PC-3 (cell line): ENCODE data around the gene USP4. TPM values are rescaled to one million over a fixed set of nuclear protein-coding genes. Genes with fewer than 3 reads are reported as not detected.
A peak's percentile ranks its signal among the peaks of the same experiment; 100 is the strongest.

Experiments used
- ATAC-seq: fragments of 200-7000 bp; cut with Tn5 transposase; 2 replicates; pipeline ENCODE4 v1.9.1; 2020; ENCODE audit warnings: mild to moderate bottlenecking, moderate library complexity
- BruUV-seq: library from RNA; stranded (reverse); fragments of 400-500 nt; replicated peaks from 2 replicates; lab custom pipeline; 2021; lab: Mats Ljungman, UMichigan
- CTCF ChIA-PET: fragments of 300-600 bp; sonication (Branson Sonifier 250); formaldehyde crosslinking; loops from one replicate; lab custom pipeline; 2022; ENCODE audit warnings: antibody characterized with exemption; lab: Charles Lee
- POLR2A ChIA-PET: fragments of 300-600 bp; sonication (Branson Sonifier 250); formaldehyde crosslinking; loops from one replicate; lab custom pipeline; 2022; ENCODE audit warnings: antibody characterized with exemption; ENCODE audit not compliant: unreplicated experiment; lab: Charles Lee
- DNase-seq: peaks from one replicate; pipeline ENCODE4 v3.0.0-alpha.2; 2015
- H2AFZ ChIP-seq: fragments of 300-600 bp; sonication (generic); 2 replicates; pipeline ENCODE4 v1.6.0; 2016; ENCODE audit warnings: antibody characterized with exemption, low read length
- H3F3A ChIP-seq: fragments of 300-600 bp; sonication (generic); one replicate; pipeline ENCODE4 v1.6.0; 2017; ENCODE audit warnings: antibody characterized with exemption, low read length, control low read depth, mild to moderate bottlenecking; ENCODE audit not compliant: unreplicated experiment
- H3K27ac ChIP-seq: fragments of 300-600 bp; sonication (generic); 2 replicates; pipeline ENCODE4 v1.5.1; 2016; ENCODE audit warnings: mild to moderate bottlenecking, low read length
- H3K27me3 ChIP-seq: fragments of 300-600 bp; sonication (generic); 2 replicates; pipeline ENCODE4 v1.6.1; 2016; ENCODE audit warnings: low read length, mixed read lengths
- H3K36me3 ChIP-seq: fragments of 300-600 bp; sonication (generic); 2 replicates; pipeline ENCODE4 v1.6.1; 2016; ENCODE audit warnings: low read depth, mixed run types, low read length, mixed read lengths
- H3K4me1 ChIP-seq: fragments of 300-600 bp; sonication (generic); 2 replicates; pipeline ENCODE4 v1.5.1; 2016; ENCODE audit warnings: low read length; ENCODE audit not compliant: insufficient read depth
- H3K4me2 ChIP-seq: fragments of 300-600 bp; sonication (generic); 2 replicates; pipeline ENCODE4 v1.6.0; 2016; ENCODE audit warnings: low read length
- H3K4me3 ChIP-seq: fragments of 300-600 bp; sonication (generic); 2 replicates; pipeline ENCODE4 v1.5.1; 2016; ENCODE audit warnings: mild to moderate bottlenecking, low read length, mixed read lengths
- H3K79me2 ChIP-seq: fragments of 300-600 bp; sonication (generic); 2 replicates; pipeline ENCODE4 v1.6.1; 2017; ENCODE audit warnings: low read length, mixed read lengths
- H3K9ac ChIP-seq: fragments of 300-600 bp; sonication (generic); 2 replicates; pipeline ENCODE4 v1.6.0; 2016; ENCODE audit warnings: mild to moderate bottlenecking, low read length
- H3K9me2 ChIP-seq: fragments of 300-600 bp; sonication (generic); replicated peaks from 2 replicates; pipeline ENCODE4 v1.6.1; 2016; ENCODE audit warnings: mixed run types, low read length, mixed read lengths
- H3K9me3 ChIP-seq: fragments of 300-600 bp; sonication (generic); 2 replicates; pipeline ENCODE4 v1.6.1; 2016; ENCODE audit warnings: low read length, mixed read lengths
- H4K20me1 ChIP-seq: fragments of 300-600 bp; sonication (generic); 2 replicates; pipeline ENCODE4 v1.6.1; 2016; ENCODE audit warnings: low read length, mixed read lengths
- CTCF ChIP-seq: fragments of 300-600 bp; sonication (generic); conservative IDR thresholded peaks from 2 replicates; pipeline ENCODE4 v1.5.1; 2017; ENCODE audit warnings: antibody characterized with exemption, low read depth, mild to moderate bottlenecking, low read length
- EZH2 ChIP-seq: fragments of 300-600 bp; sonication (generic); IDR thresholded peaks from one replicate; pipeline ENCODE4 v1.6.1; 2017; ENCODE audit warnings: antibody characterized with exemption, mild to moderate bottlenecking, low read length; ENCODE audit not compliant: unreplicated experiment
- EZH2phosphoT487 ChIP-seq: fragments of 300-600 bp; sonication (generic); IDR thresholded peaks from 2 replicates; pipeline ENCODE4 v1.6.1; 2018; ENCODE audit warnings: mild to moderate bottlenecking, antibody characterized with exemption, low read length, borderline replicate concordance
- intact Hi-C: fragments of 100-400 bp; cut with micrococcal nuclease; formaldehyde crosslinking; loops from 2 replicates; pipeline ENCODE4 v1.9.0; 2023
- total RNA-seq: library from RNA; depleted of rRNA; stranded (reverse); fragments of >200 nt; gene quantifications from 2 replicates; pipeline ENCODE4 v1.2.3, GENCODE V29; 2014

Gene USP4
- total RNA-seq, 1 experiment from 2014 or later: 19.9 TPM

- H3K9ac ChIP-seq: no peak overlapping the region
- no peaks in the 10 kb centered on the region for H3K27me3 ChIP-seq
- no peak for TF ChIP-seq EZH2
- no peak for TF ChIP-seq CTCF
- TF ChIP-seq EZH2phosphoT487: no peak
- H3K4me2 ChIP-seq: no peak overlapping the region
- H3K36me3 ChIP-seq: no peaks in the 10 kb centered on the region
- CTCF ChIA-PET: no interaction called here
- POLR2A ChIA-PET: no interaction called here
- H3K4me3 ChIP-seq: no peak overlapping the region
- H4K20me1 ChIP-seq: no peaks in the 10 kb centered on the region
- peaks cover 26% of the 10 kb centered on the region for H3K79me2 ChIP-seq
- H3K9me2 ChIP-seq: no peaks in the 10 kb centered on the region
- ATAC-seq (no peak), DNase-seq (no peak)
- BruUV-seq: no TSS peak
- H2AFZ ChIP-seq: no peak overlapping the region
- intact Hi-C loops: loop anchor here (5.0 kb wide), 1 partner anchor 171 kb away; the partner anchor contains the start of gene KLHDC8B
- no peak overlapping the region for H3K27ac ChIP-seq
- H3F3A ChIP-seq: peaks cover 10% of the 10 kb centered on the region
- H3K4me1 ChIP-seq: peaks cover 38% of the 10 kb centered on the region
- no peaks in the 10 kb centered on the region for H3K9me3 ChIP-seq
These were observed 3.3 kb upstream of the USP4 start for GRCh38 chr3:49343163-49343562.

- no peak overlapping the region for H2AFZ ChIP-seq
- intact Hi-C loops: loop anchor here (2.0 to 5.0 kb wide), 2 partner anchors 17 to 170 kb away; partner anchors contain the start of genes GPX1 and KLHDC8B
- ChIA-PET CTCF (no interaction called here), POLR2A (no interaction called here)
- no peak overlapping the region for H3K9ac ChIP-seq
- H3K36me3 ChIP-seq: peaks cover 3% of the 10 kb centered on the region; the same call in 1 of the 2 replicates
- no peaks in the 10 kb centered on the region for H3K9me2 ChIP-seq
- BruUV-seq: no TSS peak
- no peak overlapping the region for H3K4me2 ChIP-seq
- H4K20me1 ChIP-seq: no peaks in the 10 kb centered on the region
- H3F3A ChIP-seq: peaks cover 10% of the 10 kb centered on the region
- H3K27me3 ChIP-seq: no peaks in the 10 kb centered on the region
- H3K4me3 ChIP-seq: no peak overlapping the region
- peaks cover 34% of the 10 kb centered on the region for H3K4me1 ChIP-seq
- DNase-seq: no peak
- no peak overlapping the region for H3K27ac ChIP-seq
- TF ChIP-seq CTCF: no peak
- TF ChIP-seq EZH2: no peak
- TF ChIP-seq EZH2phosphoT487: no peak
- H3K9me3 ChIP-seq: no peaks in the 10 kb centered on the region
- ATAC-seq: no peak
- H3K79me2 ChIP-seq: peaks cover 37% of the 10 kb centered on the region
These were observed 2.1 kb upstream of the USP4 start for GRCh38 chr3:49341996-49342395.

GRCh38 chr3:49339581-49339940 is 292 bp downstream of the USP4 start:
- CTCF ChIA-PET: interaction anchor here (0.6 to 2.2 kb wide), 4 partner anchors 21 to 169 kb away, joined by 4 to 11 read pairs (median 4); partner anchors contain the start of gene KLHDC8B
- Histone ChIP-seq H3K4me2 (peak overlapping the region; percentile 96), H3K4me3 (peak overlapping the region; percentile 88), H3K27ac (peak overlapping the region; percentile 32), H4K20me1 (no peaks in the 10 kb centered on the region), H3K4me1 (peaks cover 16% of the 10 kb centered on the region), H2AFZ (peak overlapping the region; percentile 93), H3K9me2 (no peaks in the 10 kb centered on the region), H3K9me3 (no peaks in the 10 kb centered on the region), H3F3A (no peaks in the 10 kb centered on the region), H3K36me3 (peaks cover 18% of the 10 kb centered on the region), H3K79me2 (peaks cover 50% of the 10 kb centered on the region), H3K9ac (peak overlapping the region; percentile 76), H3K27me3 (no peaks in the 10 kb centered on the region)
- intact Hi-C loops: no loop called here
- BruUV-seq: no TSS peak
- DNase-seq: no peak
- TF ChIP-seq EZH2 (no peak), CTCF (no peak), EZH2phosphoT487 (no peak)
- ATAC-seq: peak; percentile 52
- POLR2A ChIA-PET: interaction anchor here (1.1 to 1.4 kb wide), 2 partner anchors 18 to 72 kb away, joined by 5 to 9 read pairs; partner anchors contain the start of genes GPX1, RHOA and TCTA
